Coronary artery (tissue), 2 donors: ENCODE measurements around the gene RUFY3.

Experiments
- DNase-seq: peaks from one replicate; pipeline ENCODE4 v3.0.0-alpha.2; 2017; ENCODE audit warnings: low spot score
- H3K27ac ChIP-seq, 2 donors: fragments of 200-600 bp; sonication (generic); one replicate each; pipeline ENCODE4 v1.5.1; 2016 to 2019
- H3K4me3 ChIP-seq: fragments of 200-600 bp; sonication (generic); 2 replicates; pipeline ENCODE4 v1.5.1; 2016; ENCODE audit warnings: mild to moderate bottlenecking, moderate library complexity
- CTCF ChIP-seq: fragments of 200-600 bp; sonication (generic); IDR thresholded peaks from one replicate; pipeline ENCODE4 v1.5.1; 2019; ENCODE audit warnings: antibody characterized with exemption

The RUFY3 gene

GRCh38 chr4:70754990-70755688 lies 33.4 kb downstream of the RUFY3 start:
- Histone ChIP-seq H3K27ac (no peak overlapping the region), H3K4me3 (no peak overlapping the region)
- no peak for DNase-seq

GRCh38 chr4:70759126-70759525 lies 37.4 kb downstream of the RUFY3 start:
- no peak for TF ChIP-seq CTCF
- no peak for DNase-seq
- Histone ChIP-seq H3K4me3 (no peak overlapping the region), H3K27ac (no peak overlapping the region)

More at GRCh38 chr4:70754990-70755688, 33.4 kb downstream of the RUFY3 start:
- TF ChIP-seq CTCF: no peak

- DNase-seq: no peak
- H3K27ac ChIP-seq: no peak overlapping the region
- no peak for TF ChIP-seq CTCF
- H3K4me3 ChIP-seq: no peak overlapping the region
Observed at GRCh38 chr4:70759627-70760026, 37.9 kb downstream of the RUFY3 start.

GRCh38 chr4:70760662-70761061 lies 38.9 kb downstream of the RUFY3 start:
- no peak for TF ChIP-seq CTCF
- no peak for DNase-seq
- H3K4me3 ChIP-seq: no peak overlapping the region
- no peak overlapping the region for H3K27ac ChIP-seq

- no peak overlapping the region for H3K27ac ChIP-seq
- TF ChIP-seq CTCF: no peak
- DNase-seq: no peak
- no peak overlapping the region for H3K4me3 ChIP-seq
Observed at GRCh38 chr4:70761276-70761816, 39.6 kb downstream of the RUFY3 start.

GRCh38 chr4:70765368-70765767 lies 43.6 kb downstream of the RUFY3 start:
- H3K27ac ChIP-seq: no peak overlapping the region
- DNase-seq: no peak

More at GRCh38 chr4:70765368-70765767, 43.6 kb downstream of the RUFY3 start:
- no peak overlapping the region for H3K4me3 ChIP-seq
- TF ChIP-seq CTCF: no peak
